Endothelial cell of umbilical vein (primary cell): Measurements from ENCODE around the gene TTLL7.

Source experiments
- CTCF ChIP-seq, 2 donors: IDR thresholded peaks; 1 replicate in 1 of 2; 2 replicates in 1 of 2; pipeline ENCODE4 v1.5.1; 2011; ENCODE audit warnings: low read length in 2 of 2, mild to moderate bottlenecking in 2 of 2, moderate library complexity in 2 of 2, control low read depth in 1 of 2, inconsistent platforms in 1 of 2, low read depth in 1 of 2; ENCODE audit not compliant: insufficient read depth in 1 of 2; ENCODE audit errors: extremely low read depth in 1 of 2
- EZH2 ChIP-seq: IDR thresholded peaks from 2 replicates; pipeline ENCODE4 v1.6.1; 2012; ENCODE audit warnings: borderline replicate concordance, low read depth, mild to moderate bottlenecking, moderate library complexity, low read length, inconsistent platforms; ENCODE audit not compliant: severe bottlenecking
- POLR2A ChIP-seq: IDR thresholded peaks from 2 replicates; pipeline ENCODE4 v1.6.1; 2012; ENCODE audit warnings: low read depth, mild to moderate bottlenecking, control low read depth, low read length

- TF ChIP-seq POLR2A (no peak), CTCF (IDR thresholded peaks at IDR 0.05; ENCODE audit: extremely low read depth in 1 of 2, insufficient read depth in 1 of 2, low read depth in 1 of 2, low read length in 2 of 2) (no peak), EZH2 (no peak)
Measured at GRCh38 chr1:83996191-83996590, 2.7 kb downstream of the TTLL7 start.
